Measurements from ENCODE around the gene DNAH17. TPM values are rescaled to one million over a fixed set of nuclear protein-coding genes. Genes with fewer than 3 reads are reported as not detected.
A peak's percentile ranks its signal among the peaks of the same experiment; 100 is the strongest.

Gene DNAH17
- total RNA-seq, 1 experiment from 2014 or later, result 0.23 TPM

DNA sequence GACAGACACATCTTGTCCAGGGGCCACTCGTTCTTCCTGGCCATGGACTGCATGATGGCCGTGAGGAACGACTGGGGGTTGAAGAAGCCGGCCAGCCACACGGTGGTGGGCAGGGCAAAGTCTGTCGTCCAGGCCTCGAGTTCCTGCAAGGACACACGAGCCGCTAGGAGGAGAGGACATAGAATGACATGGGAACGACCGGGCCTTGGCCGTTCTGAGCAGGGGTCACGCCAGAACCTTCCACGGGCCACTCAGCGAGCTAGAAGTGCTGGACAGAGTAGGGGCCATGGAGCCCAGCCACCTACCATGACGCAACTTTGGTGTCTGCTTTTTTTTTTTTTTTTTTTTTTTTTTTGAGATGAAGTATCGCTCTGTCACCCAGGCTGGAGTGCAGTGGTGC is 151.8 kb downstream of the DNAH17 start:
- Mint-ChIP-seq H3K27ac (ENCODE audit: unreplicated experiment) (no peak overlapping the region), H3K4me3 (ENCODE audit: unreplicated experiment) (no peak overlapping the region), H3K4me1 (ENCODE audit: low read depth, unreplicated experiment) (peaks cover 16% of the 10 kb centered on the region), H3K9me3 (ENCODE audit: unreplicated experiment) (no peaks in the 10 kb centered on the region), H3K36me3 (ENCODE audit: insufficient read depth, unreplicated experiment) (peaks cover 94% of the 10 kb centered on the region), H3K27me3 (ENCODE audit: insufficient read depth, unreplicated experiment) (no peaks in the 10 kb centered on the region)
- H3K9me3 ChIP-seq, result no peaks in the 10 kb centered on the region
- intact Hi-C loops (cut with micrococcal nuclease; ENCODE audit: unreplicated experiment), result no loop called here
- DNase-seq, result no peak
- H3K4me1 ChIP-seq, result peaks cover 19% of the 10 kb centered on the region
- ChIA-PET CTCF (no interaction called here), POLR2A (no interaction called here)
- peaks cover 6% of the 10 kb centered on the region for H3K36me3 ChIP-seq (ENCODE audit: control insufficient read depth, insufficient read depth, low read length)
- no peaks in the 10 kb centered on the region for H3K27me3 ChIP-seq (replicated peaks; ENCODE audit: control insufficient read depth, insufficient read depth, low read length)
- no peak overlapping the region for H3K4me3 ChIP-seq (ENCODE audit: low read depth, low read length)
- BruUV-seq (replicated peaks), result no TSS peak
- TF ChIP-seq, protein P1, sequence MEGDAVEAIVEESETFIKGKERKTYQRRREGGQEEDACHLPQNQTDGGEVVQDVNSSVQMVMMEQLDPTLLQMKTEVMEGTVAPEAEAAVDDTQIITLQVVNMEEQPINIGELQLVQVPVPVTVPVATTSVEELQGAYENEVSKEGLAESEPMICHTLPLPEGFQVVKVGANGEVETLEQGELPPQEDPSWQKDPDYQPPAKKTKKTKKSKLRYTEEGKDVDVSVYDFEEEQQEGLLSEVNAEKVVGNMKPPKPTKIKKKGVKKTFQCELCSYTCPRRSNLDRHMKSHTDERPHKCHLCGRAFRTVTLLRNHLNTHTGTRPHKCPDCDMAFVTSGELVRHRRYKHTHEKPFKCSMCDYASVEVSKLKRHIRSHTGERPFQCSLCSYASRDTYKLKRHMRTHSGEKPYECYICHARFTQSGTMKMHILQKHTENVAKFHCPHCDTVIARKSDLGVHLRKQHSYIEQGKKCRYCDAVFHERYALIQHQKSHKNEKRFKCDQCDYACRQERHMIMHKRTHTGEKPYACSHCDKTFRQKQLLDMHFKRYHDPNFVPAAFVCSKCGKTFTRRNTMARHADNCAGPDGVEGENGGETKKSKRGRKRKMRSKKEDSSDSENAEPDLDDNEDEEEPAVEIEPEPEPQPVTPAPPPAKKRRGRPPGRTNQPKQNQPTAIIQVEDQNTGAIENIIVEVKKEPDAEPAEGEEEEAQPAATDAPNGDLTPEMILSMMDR (IDR thresholded peaks at IDR 0.05; ENCODE audit: insufficient read depth in 1 of 2, low read depth in 1 of 2, low read length in 1 of 2, severe bottlenecking in 1 of 2, unreplicated experiment in 1 of 2), result no peak

DNA sequence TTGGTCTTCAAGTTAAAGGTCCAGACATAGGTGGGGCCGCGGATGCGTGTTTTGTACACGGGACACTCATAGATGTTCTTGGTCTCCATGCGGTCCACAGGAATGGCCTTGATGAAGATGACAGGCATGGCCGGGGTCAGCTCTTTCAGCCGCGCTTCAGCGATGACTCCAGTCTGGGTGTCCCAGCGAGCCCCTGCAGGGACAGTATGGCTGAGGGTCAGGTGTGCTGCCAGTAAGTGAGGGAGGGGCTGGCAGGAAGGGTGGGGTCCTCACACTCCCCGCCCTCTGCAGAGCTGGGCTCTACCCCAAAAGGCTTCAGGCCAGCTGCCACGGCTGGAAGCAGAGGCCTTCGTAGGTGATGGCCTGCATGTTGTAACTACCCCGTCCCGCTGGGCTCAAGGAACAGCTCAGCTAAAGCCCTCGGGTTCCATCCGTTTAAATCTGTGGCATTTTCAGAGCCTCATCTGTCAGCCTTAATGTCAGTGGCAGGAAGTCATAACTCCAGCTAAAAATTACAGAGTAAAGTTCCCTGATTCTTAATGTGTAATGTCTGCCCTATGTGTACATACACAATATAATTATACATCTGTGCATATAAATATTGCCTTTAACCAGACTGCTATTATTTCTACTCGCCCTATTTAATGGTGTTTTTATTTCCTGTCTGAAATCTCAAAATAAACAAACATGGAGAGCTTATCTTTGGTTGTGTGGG is 153.1 kb downstream of the DNAH17 start:
- Histone ChIP-seq H3K36me3 (ENCODE audit: control insufficient read depth, insufficient read depth, low read length) (peaks cover 8% of the 10 kb centered on the region), H3K27me3 (replicated peaks; ENCODE audit: control insufficient read depth, insufficient read depth, low read length) (no peaks in the 10 kb centered on the region), H3K9me3 (no peaks in the 10 kb centered on the region), H3K4me1 (peaks cover 33% of the 10 kb centered on the region), H3K4me3 (ENCODE audit: low read depth, low read length) (no peak overlapping the region)
- TF ChIP-seq, protein P1 (IDR thresholded peaks at IDR 0.05; ENCODE audit: insufficient read depth in 1 of 2, low read depth in 1 of 2, low read length in 1 of 2, severe bottlenecking in 1 of 2, unreplicated experiment in 1 of 2), result no peak
- BruUV-seq (replicated peaks), result no TSS peak
- Mint-ChIP-seq H3K27me3 (ENCODE audit: insufficient read depth, unreplicated experiment) (no peaks in the 10 kb centered on the region), H3K9me3 (ENCODE audit: unreplicated experiment) (no peaks in the 10 kb centered on the region), H3K4me1 (ENCODE audit: low read depth, unreplicated experiment) (peaks cover 21% of the 10 kb centered on the region), H3K27ac (ENCODE audit: unreplicated experiment) (no peak overlapping the region), H3K36me3 (ENCODE audit: insufficient read depth, unreplicated experiment) (peaks cover 95% of the 10 kb centered on the region), H3K4me3 (ENCODE audit: unreplicated experiment) (no peak overlapping the region)
- no peak for DNase-seq
- CTCF ChIA-PET, result interaction anchor here (0.5 to 0.6 kb wide), 2 partner anchors 148 to 261 kb away, joined by 3 to 8 read pairs; no protein-coding TSS in a partner anchor
- intact Hi-C loops (cut with micrococcal nuclease; ENCODE audit: unreplicated experiment), result loop anchor here (5.0 kb wide), 1 partner anchor 237 kb away; the partner anchor contains the start of genes AFMID and TK1
- POLR2A ChIA-PET, result interaction anchor here (0.6 kb wide), 1 partner anchor 60 kb away, joined by 3 read pairs; no protein-coding TSS in a partner anchor

DNA sequence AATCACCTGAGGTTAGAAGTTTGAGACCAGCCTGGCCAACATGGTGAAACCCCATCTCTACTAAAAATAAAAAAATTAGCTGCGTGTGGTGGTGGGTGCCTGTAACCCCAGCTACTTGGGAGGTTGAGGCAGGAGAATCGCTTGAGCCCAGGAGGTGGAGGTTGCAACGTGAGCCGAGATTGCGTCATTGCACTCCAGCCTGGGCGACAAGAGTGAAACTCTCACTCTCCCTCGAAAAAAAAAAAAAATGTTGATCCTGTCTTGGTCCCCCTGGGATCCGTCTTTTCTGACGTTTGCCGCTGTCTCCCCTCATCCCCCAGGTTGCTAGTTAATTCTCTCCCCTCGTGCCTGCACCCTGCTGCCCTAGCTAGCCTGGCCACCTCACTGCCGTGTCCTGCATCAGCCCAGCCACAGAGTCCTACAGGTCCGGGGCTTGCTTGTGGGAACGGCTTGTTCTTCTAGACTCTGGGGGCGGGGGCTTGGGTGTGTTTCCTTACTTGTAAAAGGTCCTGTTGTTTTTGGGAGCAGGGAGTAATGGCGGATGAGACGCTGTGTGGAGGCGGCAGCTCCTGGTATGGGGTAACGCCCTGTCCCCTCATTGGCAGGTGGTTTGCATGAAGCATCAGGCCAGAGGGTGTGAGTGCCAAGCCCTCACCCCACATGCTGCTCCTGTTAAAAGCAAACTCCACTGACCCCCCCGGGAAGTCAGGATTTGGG is 154.2 kb downstream of the DNAH17 start:
- Mint-ChIP-seq H3K4me3 (ENCODE audit: unreplicated experiment) (no peak overlapping the region), H3K4me1 (ENCODE audit: low read depth, unreplicated experiment) (peaks cover 21% of the 10 kb centered on the region), H3K9me3 (ENCODE audit: unreplicated experiment) (no peaks in the 10 kb centered on the region), H3K27me3 (ENCODE audit: insufficient read depth, unreplicated experiment) (no peaks in the 10 kb centered on the region), H3K36me3 (ENCODE audit: insufficient read depth, unreplicated experiment) (peaks cover 92% of the 10 kb centered on the region), H3K27ac (ENCODE audit: unreplicated experiment) (peak overlapping the region; percentile 40)
- Histone ChIP-seq H3K9me3 (no peaks in the 10 kb centered on the region), H3K4me3 (ENCODE audit: low read depth, low read length) (no peak overlapping the region), H3K36me3 (ENCODE audit: control insufficient read depth, insufficient read depth, low read length) (peaks cover 8% of the 10 kb centered on the region), H3K27me3 (replicated peaks; ENCODE audit: control insufficient read depth, insufficient read depth, low read length) (no peaks in the 10 kb centered on the region), H3K4me1 (peaks cover 37% of the 10 kb centered on the region)
- no peak for DNase-seq
- TF ChIP-seq, protein P1 (IDR thresholded peaks at IDR 0.05; ENCODE audit: insufficient read depth in 1 of 2, low read depth in 1 of 2, low read length in 1 of 2, severe bottlenecking in 1 of 2, unreplicated experiment in 1 of 2), result no peak
- BruUV-seq (replicated peaks), result no TSS peak
- POLR2A ChIA-PET, result no interaction called here
- CTCF ChIA-PET, result interaction anchor here (0.7 to 2.6 kb wide), 5 partner anchors 32 to 174 kb away, joined by 4 to 57 read pairs (median 12); partner anchors contain the start of gene SOCS3
- intact Hi-C loops (cut with micrococcal nuclease; ENCODE audit: unreplicated experiment), result loop anchor here (1.0 to 5.0 kb wide), 2 partner anchors 173 to 236 kb away; partner anchors contain the start of genes AFMID and TK1
